Stimulated activated CD4-positive, alpha-beta T cell treated with anti-CD3 and anti-CD28 coated beads, Interleukin-15, amount 100 ng/mL, for 48 hours (primary cell): ENCODE data around the gene PFKFB4.
"Not testable (repeated sequence)": the region's sequence is repeated elsewhere in the genome, so short reads cannot be mapped to it uniquely, and the experiment has no call there.

Source experiments
- DNase-seq, 2 donors: peaks; one replicate each; pipeline ENCODE4 v3.0.0-alpha.2; 2020; ENCODE audit warnings: low read depth in 2 of 2

PFKFB4 gene

DNA sequence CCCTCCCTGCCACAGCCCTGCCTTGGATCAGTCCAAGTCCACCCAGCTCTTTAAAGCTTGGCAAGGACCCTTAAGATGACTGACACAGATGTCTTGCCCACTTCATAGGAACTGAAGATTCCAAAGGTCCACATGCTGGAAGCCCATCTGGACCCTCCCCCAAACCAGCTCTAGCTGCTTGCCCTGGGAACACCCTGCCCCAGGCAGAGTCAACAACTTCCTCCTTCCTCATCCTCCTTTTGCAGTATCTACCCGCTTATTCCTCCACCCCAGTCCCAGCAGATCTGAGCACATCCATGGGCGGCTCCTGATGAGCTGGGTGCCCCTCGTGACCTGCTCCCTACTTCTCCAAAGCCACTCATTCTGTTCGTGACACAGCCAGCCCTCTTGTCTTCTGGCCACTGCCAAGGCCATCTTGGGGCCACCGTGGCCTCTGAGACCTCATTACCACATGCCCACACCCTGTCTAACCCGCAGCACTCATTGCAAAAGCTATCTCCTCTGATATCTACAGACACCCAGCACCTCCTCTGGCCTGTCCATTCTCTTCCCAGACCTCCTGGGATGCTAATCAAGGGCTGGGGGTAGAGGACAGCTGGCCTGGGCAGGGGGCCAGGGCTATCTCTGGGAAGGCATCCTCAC lies 2.0 kb upstream of the PFKFB4 start:
- no peak for DNase-seq

DNA sequence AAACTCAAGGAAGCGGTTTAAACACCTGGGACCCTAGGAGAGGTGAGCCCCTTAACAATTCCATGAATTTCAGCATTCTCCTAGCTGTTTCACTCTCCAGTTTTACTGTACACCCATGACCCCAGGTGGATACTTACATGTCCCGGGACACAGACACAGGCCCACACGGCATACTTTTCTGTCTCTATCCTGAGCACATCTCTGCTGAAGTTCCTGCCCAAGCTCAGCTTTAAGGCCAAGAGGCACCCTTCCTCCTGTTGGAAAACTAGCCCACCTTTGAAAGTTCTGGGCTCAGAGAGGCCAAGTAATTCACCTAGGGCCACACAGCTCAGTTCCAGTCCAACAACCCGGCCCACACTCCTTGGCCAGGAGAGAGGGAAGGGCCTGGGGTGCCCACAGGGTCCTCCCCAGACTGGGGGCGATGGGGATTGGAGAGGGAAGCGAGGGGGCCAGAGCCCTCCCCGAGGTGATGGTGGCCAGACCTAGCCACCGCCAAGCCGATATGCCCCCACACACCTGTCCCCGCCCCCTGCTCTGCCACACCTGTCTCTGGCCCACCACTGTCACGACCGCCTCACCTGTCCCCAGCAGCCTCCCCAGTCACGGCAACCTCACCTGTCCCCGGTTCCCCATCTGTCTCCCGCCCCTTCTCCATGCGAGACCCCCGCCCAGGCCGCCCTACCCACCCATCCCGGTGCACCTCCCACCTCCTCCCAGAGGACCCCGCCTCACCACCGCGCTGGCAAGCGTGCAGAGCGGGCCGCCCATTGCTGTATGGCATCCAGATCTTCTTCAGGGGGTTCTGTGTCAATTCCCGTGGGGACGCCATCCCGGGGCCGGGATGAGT lies 431 bp downstream of the PFKFB4 start:
- DNase-seq = no peak

DNA sequence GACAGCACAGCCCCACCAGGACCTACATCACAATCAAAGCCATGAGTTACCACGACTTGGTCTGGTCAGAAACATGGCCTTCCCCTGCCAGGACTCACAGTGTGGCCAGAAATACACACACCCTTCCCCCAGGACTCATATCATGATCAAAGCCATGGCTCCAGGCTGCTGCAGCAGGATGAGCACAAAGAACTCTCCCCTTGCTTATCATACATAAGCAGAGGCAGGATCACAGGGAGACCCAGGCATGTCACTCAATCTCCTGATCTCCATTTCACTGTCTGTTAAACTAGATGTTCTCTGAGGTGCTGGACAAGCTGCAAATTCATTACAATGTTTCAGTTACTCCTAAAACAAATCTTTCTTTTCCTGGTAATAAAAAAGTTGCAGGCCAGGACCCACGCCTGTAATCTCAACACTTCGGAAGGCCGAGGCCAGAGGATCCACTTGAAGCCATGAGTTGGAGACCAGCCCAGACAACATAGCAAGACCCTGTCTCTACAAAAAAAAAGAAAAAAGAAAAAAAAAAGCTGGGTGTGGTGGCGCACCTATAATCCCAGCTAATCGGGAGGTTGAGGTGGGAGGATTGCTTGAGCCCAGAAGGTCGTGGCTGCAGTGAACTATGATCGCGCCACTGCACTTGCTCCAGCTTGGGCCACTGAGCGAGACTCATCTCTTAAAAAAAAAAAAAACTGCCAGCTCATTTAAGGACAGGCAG lies 1.2 kb downstream of the PFKFB4 start:
- DNase-seq = no peak

DNA sequence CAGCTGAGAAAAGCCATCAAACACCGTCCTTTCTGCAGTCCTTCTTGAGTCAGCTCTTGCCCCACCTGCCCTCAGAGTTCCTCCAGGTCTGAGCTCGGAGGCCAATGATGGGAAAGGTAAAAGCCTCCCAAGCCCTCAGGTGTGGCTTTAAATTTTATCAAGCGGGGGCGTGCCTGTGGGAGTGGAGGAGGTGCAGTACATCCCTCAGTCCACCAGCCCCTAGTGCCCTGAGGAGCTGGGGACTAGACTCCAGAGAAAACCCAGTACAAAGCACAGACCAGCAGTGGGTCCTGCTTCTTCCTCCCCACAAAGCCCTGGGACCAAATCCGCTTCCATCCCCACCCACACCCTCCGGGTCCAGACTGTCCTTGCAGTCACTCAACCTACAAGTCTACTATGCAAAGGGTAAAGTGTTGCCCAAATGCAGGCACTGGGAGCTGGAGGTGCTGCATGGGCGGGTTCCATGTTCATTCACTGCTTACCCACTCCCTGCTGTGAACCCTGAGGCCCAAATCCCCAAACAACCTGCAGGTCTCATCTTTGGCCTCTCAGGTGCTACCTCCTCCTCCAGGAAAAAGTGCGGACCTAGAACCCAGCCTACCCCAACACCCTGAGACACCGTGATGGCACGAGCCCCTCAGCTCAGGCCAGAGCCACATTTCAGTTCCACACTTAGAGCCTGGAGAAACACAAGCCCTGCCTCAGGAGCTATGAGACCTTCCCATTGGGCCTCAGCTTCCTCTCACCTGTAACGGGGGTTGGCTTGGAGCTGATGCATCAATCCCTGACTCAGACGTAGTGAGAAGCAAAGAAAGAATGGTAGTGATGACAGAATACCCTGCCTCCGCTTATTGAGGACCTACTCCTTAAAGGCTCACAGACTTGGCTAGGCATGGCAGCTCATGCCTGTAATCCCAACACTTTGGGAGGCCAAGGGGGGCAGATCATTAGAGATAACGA lies 2.4 kb downstream of the PFKFB4 start:
- DNase-seq = no peak

DNA sequence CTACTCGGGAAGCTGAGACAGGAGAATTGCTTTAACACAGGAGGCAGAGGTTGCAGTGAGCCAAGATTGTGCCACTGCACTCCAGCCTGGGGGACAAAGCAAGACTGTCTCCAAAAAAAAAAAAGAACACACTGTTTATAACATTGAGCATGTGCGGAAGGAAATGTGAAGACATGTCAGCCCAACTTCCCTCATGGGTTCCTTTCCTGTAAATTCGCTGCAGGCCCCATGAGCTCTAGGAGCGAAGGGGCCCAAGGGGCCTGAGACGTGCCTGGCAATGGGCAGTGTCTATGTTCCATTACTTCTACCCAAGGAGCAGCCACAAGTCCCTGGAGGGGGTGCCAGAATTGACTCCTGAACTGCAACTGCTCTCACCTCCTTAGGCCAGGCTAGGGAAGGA lies 3.2 kb downstream of the PFKFB4 start:
- no peak for DNase-seq

DNA sequence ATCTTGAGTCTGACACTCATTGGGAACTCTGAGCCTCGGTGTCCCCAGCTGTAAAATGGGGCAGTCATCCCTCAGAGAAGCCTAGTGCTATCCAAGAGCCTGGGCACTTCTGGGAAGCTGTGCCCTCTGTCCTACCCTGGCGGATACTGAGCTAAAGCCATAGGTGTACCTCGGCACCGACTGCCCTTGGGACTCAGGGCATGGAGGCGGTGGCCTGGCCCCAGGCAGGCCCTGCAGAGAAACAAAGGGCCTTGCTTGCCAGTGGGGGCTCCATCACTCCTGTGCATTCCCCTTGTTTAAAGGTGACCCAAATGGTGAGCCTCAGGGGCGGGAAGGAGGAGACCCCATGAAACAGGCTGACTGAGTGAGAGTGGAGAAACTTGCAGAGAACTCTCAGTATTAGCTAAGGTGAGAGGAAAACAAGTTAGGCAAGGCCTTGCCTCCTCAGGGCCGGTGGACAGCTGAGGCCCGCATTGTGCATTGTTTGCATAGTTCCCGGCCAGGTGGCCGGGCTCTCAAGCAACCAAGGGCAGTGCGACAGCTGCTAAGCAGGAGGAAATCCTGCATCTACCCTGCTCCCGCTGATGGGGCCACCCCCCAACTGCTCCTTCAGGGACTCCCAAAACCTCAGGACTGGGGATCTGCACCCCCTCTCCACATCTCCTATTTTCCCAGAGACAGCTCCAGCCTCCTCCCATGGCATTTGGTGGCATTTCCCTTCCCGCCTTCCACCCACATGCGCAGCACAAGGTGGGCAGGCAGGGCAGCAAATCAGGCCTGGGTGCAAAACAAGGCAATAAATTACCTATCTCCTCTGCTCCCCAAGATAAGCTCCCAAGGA lies 4.3 kb downstream of the PFKFB4 start:
- no peak for DNase-seq

DNA sequence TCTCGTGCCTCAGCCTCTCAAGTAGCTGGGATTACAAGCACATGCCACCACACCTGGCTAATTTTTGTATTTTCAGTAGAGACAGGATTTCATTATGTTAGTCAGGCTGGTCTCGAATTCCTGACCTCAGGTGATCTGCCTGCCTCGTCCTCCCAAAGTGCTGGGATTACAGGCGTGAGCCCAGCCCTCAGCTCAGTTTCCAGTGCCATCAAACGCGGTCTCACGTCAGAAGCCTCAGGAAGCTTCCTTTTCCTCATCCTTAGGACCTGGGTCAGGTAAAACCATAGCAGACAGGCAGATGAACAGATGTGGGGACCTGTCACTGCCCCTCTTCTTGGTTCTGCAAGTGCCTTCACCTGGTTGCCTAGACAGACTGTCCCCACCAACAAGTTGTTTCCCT lies 5.0 kb downstream of the PFKFB4 start:
- DNase-seq = not testable (repeated sequence)

DNA sequence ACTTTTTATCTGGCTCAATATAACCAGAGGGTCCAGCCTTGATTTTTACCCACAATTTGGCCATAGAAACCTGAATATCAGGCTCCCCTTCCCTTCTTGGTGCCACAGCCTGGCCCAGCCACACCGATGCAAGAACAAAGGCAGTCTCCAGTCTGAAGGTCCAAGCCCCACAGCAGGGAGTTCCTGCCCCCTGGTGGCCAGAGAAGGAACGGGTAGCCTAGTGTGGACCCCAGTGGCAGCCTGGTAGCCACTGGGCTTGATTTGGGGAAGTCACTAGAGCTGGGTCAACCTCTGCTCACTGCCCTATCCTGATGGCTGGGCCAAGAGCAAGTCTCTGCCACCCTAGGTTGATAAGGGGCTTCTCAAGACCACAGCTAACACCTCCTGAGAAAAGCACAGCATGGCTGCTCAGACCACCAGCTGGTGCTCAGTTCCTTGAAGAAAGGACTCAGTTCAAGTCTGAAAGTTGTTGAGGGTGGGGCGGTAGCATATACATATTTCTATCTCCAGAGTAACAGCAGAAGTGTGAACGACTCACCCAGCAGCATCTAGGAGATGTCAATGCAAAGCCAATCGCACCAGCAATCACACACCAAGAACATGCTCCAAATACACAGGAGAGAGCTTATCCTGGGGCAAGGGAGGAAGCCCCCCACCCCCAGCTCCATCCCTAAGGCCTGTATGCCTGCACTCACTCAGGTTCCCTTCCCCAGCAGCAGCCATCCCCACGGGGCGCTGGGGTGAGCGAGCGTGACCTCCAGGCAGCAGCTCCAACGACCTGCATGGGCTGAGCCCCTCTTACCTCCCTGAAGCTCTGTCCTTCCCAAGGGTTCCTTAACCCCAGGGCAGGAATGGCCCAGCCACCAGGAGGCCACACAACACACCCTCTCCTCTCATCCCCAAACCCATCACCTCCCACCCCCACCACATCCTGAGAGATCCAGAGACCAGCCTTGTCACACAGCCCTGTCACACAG lies 7.6 kb downstream of the PFKFB4 start:
- DNase-seq = peak; percentile 59 to 79

DNA sequence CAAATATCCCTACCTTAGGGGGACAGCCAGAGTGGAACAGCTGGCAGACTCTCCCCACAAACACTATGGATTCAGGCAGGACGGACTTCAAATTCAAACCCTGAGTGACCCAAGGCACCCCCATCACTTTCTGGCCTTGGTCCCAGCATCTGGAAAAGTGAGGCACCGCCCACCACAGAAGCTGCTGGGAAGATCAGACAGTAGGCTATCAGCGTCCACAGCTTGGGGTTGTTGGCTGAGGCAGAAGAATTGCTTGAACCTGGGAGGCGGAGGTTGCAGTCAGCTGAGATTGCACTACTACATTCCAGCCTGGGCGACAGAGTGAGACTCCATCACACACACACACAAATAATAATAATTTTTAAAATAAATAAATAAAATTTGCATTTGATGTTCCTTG lies 8.5 kb downstream of the PFKFB4 start:
- no peak for DNase-seq

DNA sequence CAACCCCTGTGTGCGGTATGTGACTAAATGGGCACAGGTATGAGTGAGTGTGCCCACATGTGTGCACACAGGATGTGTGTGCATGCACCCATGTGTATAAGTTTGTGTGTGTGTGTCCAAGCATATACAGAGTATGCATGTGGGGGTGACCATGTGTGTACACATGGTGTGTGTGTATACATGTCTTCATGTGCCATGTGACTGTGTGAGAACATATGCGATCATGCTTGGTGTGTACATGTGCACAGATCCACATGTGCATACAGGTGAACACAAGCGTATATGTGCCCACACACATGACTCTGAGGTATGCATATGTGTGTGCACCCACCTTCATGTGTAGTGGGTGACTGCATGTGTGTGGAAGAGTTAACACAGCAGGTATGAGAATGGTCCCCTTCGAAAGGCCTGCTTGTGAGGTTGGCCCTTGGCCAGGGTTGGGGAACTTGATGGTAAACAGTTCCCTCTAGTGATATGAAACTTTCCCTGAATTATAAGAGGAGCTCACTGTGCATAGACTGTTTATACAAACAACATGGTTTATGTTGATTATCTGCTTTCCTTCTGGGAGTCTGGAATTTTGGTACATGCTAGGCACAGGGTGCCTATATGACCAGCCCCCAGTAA lies 10.3 kb downstream of the PFKFB4 start:
- DNase-seq = no peak

DNA sequence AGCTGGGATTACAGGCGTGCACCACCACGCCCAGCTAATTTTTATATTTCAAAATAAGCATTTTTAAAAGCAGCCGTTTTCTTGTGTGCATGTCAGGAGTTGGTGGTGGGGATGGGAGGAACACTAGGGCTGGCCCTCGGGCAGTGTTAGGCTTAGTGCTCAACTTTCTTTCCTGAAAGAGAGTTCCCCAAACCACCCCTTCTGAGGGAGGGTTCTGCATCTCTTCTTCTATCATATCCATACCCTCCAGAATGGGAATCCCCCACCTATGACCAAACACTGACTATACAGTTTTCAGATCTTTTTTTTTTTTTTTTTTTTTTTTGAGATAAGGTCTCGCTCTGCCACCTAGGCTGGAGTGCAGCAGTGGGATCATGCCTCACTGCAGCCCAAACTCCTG lies 12.5 kb downstream of the PFKFB4 start:
- no peak for DNase-seq

DNA sequence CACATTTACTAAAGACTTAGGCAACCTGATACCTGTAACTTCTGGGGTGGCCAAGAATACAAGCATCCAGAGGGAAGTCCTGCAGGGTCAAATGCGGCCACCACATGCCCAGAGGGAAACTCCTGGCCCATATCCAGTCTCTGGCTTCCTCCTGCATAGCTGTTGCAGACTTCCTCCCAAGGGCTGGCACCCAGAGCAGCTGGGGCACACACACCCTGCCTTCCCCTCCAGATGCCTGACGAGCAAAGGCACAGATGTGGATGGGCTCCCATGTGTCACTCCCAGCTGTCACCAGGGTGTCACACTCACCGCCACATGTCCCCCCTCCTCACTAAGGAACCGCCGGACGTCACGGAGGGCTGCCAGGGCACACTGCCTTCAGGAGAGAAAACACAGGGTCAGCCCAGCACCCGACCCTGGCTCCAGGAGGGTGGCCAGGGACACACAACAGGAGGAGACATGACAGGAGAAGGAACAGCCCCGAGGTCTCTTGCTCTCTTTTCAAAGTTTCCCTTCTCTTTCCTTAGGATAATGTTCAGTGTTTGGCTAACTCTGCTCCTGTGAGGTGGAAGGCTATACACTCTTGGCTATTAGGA lies 13.2 kb downstream of the PFKFB4 start:
- no peak for DNase-seq

DNA sequence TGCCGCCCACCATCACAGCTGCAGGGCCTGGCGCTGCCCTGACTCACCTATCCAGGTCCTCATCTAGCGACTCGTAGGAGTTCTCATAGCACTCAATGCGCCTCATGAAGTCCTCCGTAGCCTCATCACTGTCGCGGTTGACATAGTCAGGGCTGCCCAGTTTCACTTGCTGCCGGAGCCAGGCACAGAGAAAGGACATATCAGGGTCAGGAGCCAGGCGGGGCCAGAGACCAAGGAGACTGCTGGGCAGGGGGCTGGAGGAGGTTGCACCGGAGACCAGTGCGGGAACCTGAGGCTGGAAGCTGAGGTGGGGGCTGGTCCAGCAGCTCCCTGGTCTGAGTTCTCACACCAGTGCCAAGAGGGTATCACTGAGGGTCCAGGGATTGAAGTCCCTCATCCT lies 18.2 kb downstream of the PFKFB4 start:
- DNase-seq = no peak

DNA sequence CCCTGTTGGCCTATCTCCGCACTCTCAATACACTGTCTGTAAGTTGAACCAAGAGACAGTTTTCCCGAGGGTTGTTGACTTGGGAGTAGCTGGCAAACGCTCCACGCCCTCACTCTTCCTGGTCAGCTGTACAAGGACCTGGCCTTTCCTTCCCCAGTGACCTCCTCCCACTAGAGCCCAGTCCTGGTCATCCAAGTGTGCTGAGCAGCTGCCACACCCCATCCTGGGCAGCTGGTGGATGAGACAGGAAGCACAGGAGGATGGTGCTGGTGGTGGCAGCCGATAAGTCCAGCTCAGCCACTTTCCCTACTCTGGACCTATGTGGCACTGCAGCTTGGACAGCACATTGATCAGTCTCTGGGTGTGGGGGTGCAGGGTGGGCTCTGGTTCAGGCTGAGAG lies 19.8 kb downstream of the PFKFB4 start:
- DNase-seq = no peak

DNA sequence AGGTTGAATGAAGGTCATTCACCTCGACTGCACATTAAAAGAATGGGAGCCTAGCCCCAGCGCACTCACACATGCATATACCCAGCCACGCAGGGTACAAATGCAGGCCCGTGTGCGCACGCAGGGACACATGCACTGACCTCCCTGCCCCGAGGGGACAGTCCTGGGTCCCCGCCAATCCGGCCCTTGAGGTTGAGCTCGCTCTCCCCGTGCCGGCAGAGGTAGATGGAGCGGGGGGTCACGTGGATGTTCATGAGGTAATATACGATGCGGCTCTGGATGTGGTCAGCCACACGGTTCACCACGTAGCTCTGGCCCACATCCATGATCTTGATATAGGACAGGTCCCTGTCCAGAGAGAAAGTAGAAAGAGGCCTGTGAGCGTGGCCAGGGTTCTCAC lies 20.5 kb downstream of the PFKFB4 start:
- no peak for DNase-seq

DNA sequence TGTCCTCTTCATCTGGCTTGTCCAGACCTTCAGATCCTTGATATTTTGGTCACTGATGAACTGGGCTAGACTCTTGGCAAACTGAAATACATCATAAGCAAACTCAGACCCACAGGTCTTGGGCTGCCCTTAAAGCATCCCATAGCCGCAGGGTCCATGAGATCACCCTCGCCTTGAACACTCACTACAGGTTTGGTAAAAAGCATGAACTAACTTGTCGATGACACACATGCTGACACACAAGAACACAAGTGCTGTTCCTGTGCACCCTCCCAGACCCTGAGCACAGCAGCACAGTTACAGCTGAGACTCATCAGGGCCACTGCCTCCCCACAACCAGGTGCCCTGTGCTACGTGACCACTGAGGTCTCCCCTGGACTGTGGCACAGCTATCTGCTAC lies 21.0 kb downstream of the PFKFB4 start:
- no peak for DNase-seq

DNA sequence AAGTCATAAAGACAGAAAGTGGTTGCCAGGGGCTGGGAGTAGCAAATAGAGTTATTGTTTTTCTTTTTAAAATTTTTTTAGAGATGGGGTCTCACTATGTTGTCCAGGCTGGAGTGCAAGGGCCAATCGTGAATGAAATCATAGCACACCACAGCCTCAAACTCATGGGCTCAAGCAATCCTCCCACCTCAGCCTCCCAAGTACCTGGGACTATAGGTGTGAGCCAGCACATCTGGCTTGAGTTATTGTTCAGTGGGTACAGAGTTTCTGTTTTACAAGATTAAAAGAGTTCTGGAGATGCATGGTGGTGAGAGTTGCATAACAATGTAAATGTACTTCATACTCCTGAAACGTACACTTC lies 23.6 kb downstream of the PFKFB4 start:
- no peak for DNase-seq

DNA sequence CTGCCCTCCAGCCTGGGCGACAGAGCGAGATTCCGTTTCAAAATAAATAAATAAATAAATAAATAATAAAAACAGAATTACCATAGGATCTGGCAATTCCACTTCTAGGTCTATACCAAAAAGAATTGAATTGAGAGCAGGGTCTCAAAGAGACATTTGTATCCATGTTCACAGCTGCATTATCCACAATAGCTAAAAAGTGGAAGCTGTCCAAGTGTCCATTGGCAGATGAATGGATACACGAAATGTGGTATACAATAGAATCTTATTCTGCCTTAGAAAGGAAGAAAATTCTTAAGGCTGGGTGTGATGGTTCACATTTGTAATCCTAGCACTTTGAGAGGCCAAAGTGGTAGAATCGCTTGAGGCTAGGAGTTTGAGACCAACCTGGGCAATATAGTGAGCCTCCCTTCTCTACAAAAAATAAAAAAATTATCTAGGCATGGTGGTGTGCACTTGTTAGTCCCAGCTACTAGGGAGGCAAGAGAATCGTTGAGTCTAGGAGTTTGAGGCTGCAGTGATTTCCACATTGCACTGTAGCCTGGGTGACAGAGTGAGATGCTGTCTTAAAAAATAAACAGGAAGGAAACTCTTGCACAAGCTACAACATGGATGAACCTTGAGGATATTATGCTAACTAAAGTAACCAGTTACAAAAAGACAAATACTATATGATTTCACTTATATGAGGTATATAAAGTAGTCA lies 24.2 kb downstream of the PFKFB4 start:
- no peak for DNase-seq
